Vagina (tissue), 2 donors: Measurements from ENCODE around the gene RPIA.

Experiments used
- CTCF ChIP-seq, 3 experiments: fragments of 450-650 bp in 2 of 3; fragments of 200-600 bp in 1 of 3; sonication (generic) in 1 of 3; IDR thresholded peaks; one replicate each; pipeline ENCODE4 v1.5.1; 2017 to 2019; ENCODE audit warnings: antibody characterized with exemption in 3 of 3, mild to moderate bottlenecking in 2 of 3, moderate library complexity in 2 of 3
- POLR2A ChIP-seq, 2 donors: fragments of 450-650 bp; IDR thresholded peaks; one replicate each; pipeline ENCODE4 v1.6.1; 2017; ENCODE audit warnings: antibody characterized with exemption in 2 of 2, mild to moderate bottlenecking in 2 of 2, moderate library complexity in 2 of 2

GRCh38 chr2:88707003-88707402 is 15.5 kb downstream of the RPIA start:
- no peak for TF ChIP-seq CTCF (IDR thresholded peaks at IDR 0.05)
- no peak for TF ChIP-seq POLR2A (IDR thresholded peaks at IDR 0.05)
